ENCODE data around the gene RAMP2.

Gene RAMP2

DNA sequence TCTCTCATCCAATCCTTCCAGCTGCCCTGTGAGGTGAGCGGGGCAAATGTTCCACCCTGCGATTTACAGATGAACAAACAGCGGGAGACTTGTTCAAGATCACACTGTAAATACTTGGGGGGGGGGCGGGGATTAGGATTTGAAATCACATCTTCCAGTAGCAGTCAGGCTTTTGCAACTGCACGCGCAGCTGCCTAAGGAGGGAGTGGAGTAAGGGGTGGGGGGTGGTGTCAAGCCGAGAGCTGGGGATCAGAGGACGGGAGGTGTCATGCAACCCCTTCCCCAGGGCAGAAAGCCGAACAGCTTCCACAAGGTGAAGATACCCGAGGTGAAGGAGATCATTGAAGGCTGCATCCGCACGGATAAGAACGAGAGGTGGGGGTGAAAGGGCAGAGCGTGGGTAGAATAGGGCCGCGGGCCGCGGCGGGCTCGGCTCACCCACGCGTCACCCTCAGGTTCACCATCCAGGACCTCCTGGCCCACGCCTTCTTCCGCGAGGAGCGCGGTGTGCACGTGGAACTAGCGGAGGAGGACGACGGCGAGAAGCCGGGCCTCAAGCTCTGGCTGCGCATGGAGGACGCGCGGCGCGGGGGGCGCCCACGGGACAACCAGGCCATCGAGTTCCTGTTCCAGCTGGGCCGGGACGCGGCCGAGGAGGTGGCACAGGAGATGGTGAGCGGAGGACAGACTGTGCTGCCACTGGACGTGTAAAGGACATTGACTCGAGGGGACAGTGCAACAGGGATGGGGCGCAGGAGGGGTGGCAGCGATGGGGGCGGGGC is 24.0 kb downstream of the RAMP2 start:
- TF ChIP-seq, protein P1, sequence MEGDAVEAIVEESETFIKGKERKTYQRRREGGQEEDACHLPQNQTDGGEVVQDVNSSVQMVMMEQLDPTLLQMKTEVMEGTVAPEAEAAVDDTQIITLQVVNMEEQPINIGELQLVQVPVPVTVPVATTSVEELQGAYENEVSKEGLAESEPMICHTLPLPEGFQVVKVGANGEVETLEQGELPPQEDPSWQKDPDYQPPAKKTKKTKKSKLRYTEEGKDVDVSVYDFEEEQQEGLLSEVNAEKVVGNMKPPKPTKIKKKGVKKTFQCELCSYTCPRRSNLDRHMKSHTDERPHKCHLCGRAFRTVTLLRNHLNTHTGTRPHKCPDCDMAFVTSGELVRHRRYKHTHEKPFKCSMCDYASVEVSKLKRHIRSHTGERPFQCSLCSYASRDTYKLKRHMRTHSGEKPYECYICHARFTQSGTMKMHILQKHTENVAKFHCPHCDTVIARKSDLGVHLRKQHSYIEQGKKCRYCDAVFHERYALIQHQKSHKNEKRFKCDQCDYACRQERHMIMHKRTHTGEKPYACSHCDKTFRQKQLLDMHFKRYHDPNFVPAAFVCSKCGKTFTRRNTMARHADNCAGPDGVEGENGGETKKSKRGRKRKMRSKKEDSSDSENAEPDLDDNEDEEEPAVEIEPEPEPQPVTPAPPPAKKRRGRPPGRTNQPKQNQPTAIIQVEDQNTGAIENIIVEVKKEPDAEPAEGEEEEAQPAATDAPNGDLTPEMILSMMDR (IDR thresholded peaks at IDR 0.05; ENCODE audit: control insufficient read depth, extremely low read depth, insufficient read depth) = no peak
- no peak for DNase-seq (ENCODE audit: low read depth)
- no peak overlapping the region for H3K4me3 ChIP-seq (ENCODE audit: low read depth, low read length)

DNA sequence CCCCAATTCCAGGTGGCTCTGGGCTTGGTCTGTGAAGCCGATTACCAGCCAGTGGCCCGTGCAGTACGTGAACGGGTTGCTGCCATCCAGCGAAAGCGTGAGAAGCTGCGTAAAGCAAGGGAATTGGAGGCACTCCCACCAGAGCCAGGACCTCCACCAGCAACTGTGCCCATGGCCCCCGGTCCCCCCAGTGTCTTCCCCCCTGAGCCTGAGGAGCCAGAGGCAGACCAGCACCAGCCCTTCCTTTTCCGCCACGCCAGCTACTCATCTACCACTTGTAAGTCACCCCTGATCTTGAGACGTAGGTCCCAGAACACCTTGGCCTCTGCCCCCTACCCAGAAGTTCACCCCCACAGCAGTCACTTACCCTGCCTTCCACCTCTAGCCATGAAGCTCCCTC is 26.2 kb downstream of the RAMP2 start:
- no peak for DNase-seq (ENCODE audit: low read depth)
- no peak overlapping the region for H3K4me3 ChIP-seq (ENCODE audit: low read depth, low read length)
- TF ChIP-seq, protein P1 (IDR thresholded peaks at IDR 0.05; ENCODE audit: control insufficient read depth, extremely low read depth, insufficient read depth) = no peak

DNA sequence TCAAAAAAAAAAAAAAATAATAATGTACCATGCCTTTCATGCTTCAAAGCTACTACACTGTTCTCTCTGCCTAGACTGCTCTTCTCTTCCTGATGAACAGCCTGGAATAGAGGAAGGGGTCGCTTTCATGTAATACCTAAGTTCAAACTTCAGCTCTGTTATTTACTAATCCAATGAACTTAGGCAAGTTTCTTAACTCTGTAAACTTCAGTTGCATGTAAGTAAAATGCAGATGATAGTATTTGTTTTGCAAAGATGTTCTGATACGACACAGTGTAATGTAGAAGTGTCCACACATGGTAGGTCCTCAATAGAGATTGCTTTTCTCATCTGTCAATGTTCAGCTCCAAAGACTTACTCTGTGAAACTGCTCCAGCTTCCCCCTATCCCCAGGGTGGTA is 30.9 kb downstream of the RAMP2 start:
- TF ChIP-seq, protein P1 (IDR thresholded peaks at IDR 0.05; ENCODE audit: control insufficient read depth, extremely low read depth, insufficient read depth) = no peak
- no peak for DNase-seq (ENCODE audit: low read depth)
- no peak overlapping the region for H3K4me3 ChIP-seq (ENCODE audit: low read depth, low read length)

DNA sequence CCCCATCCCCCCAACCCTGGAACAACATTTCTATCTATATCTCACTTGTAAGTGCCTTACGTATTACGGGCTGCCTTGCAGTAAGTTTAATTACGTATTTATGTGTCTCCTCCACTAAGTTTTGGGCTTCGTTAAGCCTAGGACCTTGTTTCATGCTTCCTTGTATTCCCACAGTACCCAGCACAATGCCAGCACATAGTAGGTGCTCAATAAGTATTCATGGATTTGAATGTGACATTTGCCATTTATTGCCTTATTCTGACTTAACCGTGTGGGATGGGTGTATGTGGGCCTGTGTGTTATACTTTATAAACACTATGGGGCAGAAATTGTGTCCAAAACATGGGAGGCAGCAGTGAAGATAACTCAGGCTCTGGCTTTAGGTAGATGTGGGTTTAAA is 31.5 kb downstream of the RAMP2 start:
- TF ChIP-seq, protein P1 (IDR thresholded peaks at IDR 0.05; ENCODE audit: control insufficient read depth, extremely low read depth, insufficient read depth) = no peak
- no peak for DNase-seq (ENCODE audit: low read depth)
- H3K4me3 ChIP-seq (ENCODE audit: low read depth, low read length) = no peak overlapping the region

DNA sequence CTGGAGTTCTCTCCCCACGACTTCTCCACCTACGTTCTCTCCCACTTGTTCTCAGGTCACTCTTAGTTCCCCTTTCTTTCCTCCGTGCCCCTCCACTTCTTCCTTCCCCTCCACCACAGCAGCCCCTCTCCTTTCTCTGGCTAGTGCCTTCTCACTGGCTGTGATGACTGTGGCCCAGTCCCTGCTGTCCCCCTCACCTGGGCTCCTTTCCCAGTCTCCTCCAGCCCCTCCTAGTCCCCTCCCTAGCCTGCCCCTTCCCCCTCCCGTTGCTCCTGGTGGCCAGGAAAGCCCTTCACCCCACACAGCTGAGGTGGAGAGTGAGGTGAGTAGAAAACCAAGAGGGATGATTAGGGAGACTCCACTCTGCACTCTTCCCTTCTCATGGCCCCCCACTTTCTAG is 34.0 kb downstream of the RAMP2 start:
- TF ChIP-seq, protein P1 (IDR thresholded peaks at IDR 0.05; ENCODE audit: control insufficient read depth, extremely low read depth, insufficient read depth) = no peak
- no peak overlapping the region for H3K4me3 ChIP-seq (ENCODE audit: low read depth, low read length)
- DNase-seq (ENCODE audit: low read depth) = no peak

DNA sequence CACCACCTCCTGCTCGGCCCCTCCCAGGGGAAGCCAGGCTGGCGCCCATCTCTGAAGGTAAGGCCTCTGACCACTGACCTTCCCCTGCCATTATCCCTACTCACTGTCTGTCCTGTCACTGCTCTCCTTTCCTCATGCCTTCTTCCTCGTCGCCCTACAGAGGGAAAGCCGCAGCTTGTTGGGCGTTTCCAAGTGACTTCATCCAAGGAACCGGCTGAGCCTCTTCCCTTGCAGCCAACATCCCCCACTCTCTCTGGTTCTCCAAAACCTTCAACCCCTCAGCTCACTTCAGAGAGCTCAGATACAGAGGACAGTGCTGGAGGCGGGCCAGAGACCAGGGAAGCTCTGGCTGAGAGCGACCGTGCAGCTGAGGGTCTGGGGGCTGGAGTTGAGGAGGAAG is 34.4 kb downstream of the RAMP2 start:
- H3K4me3 ChIP-seq (ENCODE audit: low read depth, low read length) = no peak overlapping the region
- TF ChIP-seq, protein P1 (IDR thresholded peaks at IDR 0.05; ENCODE audit: control insufficient read depth, extremely low read depth, insufficient read depth) = no peak
- DNase-seq (ENCODE audit: low read depth) = no peak

All from LNCaP clone FGC (cell line).